Neural progenitor cell (in vitro differentiated cells): Measurements from ENCODE around the gene ESR2. TPM values are rescaled to one million over a fixed set of nuclear protein-coding genes. Genes with fewer than 3 reads are reported as not detected.

ENCODE experiments used
- DNase-seq: peaks from one replicate; pipeline ENCODE4 v3.0.0-alpha.2; 2016; ENCODE audit warnings: low spot score
- H2AFZ ChIP-seq: fragments of 200-600 bp; sonication (generic); replicated peaks from 2 replicates; pipeline ENCODE4 v1.6.1; 2016; ENCODE audit warnings: antibody characterized with exemption
- H3F3A ChIP-seq: fragments of 200-600 bp; sonication (generic); 2 replicates; pipeline ENCODE4 v1.6.1; 2016; ENCODE audit warnings: antibody characterized with exemption, low read depth
- H3K27ac ChIP-seq: fragments of 200-600 bp; sonication (generic); 2 replicates; pipeline ENCODE4 v1.5.1; 2016; ENCODE audit warnings: mild to moderate bottlenecking
- H3K27me3 ChIP-seq: fragments of 200-600 bp; sonication (generic); 2 replicates; pipeline ENCODE4 v1.6.1; 2016; ENCODE audit warnings: mild to moderate bottlenecking, moderate library complexity
- H3K36me3 ChIP-seq: fragments of 200-600 bp; sonication (generic); 2 replicates; pipeline ENCODE4 v1.5.1; 2016
- H3K4me1 ChIP-seq: fragments of 200-600 bp; sonication (generic); 2 replicates; pipeline ENCODE4 v1.6.1; 2016; ENCODE audit warnings: mixed run types
- H3K4me2 ChIP-seq: fragments of 200-600 bp; sonication (generic); 2 replicates; pipeline ENCODE4 v1.6.1; 2016
- H3K4me3 ChIP-seq: fragments of 200-600 bp; sonication (generic); 2 replicates; pipeline ENCODE4 v1.5.1; 2016
- H3K79me2 ChIP-seq: fragments of 200-600 bp; sonication (generic); 2 replicates; pipeline ENCODE4 v1.6.1; 2016; ENCODE audit warnings: low read depth
- H3K9ac ChIP-seq: fragments of 200-600 bp; sonication (generic); 2 replicates; pipeline ENCODE4 v1.6.1; 2016
- H3K9me3 ChIP-seq: fragments of 200-600 bp; sonication (generic); 2 replicates; pipeline ENCODE4 v1.5.1; 2016; ENCODE audit warnings: low read depth
- H4K20me1 ChIP-seq: fragments of 200-600 bp; sonication (generic); 2 replicates; pipeline ENCODE4 v1.6.1; 2016; ENCODE audit warnings: low read depth
- H3K27ac Mint-ChIP-seq: 3 replicates; pipeline ENCODE4 v1.8.0; 2021; ENCODE audit warnings: mixed read lengths
- H3K27me3 Mint-ChIP-seq: 2 replicates; pipeline ENCODE4 v1.8.0; 2022; ENCODE audit warnings: low read depth, mild to moderate bottlenecking, inconsistent platforms, moderate library complexity, mixed read lengths; ENCODE audit not compliant: insufficient read depth
- H3K36me3 Mint-ChIP-seq: 3 replicates; pipeline ENCODE4 v1.8.0; 2021; ENCODE audit warnings: mixed read lengths
- H3K4me1 Mint-ChIP-seq: 3 replicates; pipeline ENCODE4 v1.8.0; 2021; ENCODE audit warnings: mixed read lengths
- H3K4me3 Mint-ChIP-seq: 3 replicates; pipeline ENCODE4 v1.8.0; 2021; ENCODE audit warnings: mild to moderate bottlenecking, moderate library complexity, mixed read lengths
- H3K9me3 Mint-ChIP-seq: 3 replicates; pipeline ENCODE4 v1.8.0; 2020; ENCODE audit warnings: mixed read lengths
- CTCF ChIP-seq: fragments of 200-600 bp; sonication (generic); IDR thresholded peaks from 2 replicates; pipeline ENCODE4 v1.5.1; 2017; ENCODE audit warnings: antibody characterized with exemption, mild to moderate bottlenecking
- EZH2 ChIP-seq: fragments of 200-600 bp; sonication (generic); IDR thresholded peaks from 2 replicates; pipeline ENCODE4 v1.6.1; 2017; ENCODE audit warnings: antibody characterized with exemption, mild to moderate bottlenecking, moderate library complexity
- EZH2phosphoT487 ChIP-seq: fragments of 200-600 bp; sonication (generic); IDR thresholded peaks from 2 replicates; pipeline ENCODE4 v1.6.1; 2017; ENCODE audit warnings: antibody characterized with exemption
- total RNA-seq: library from RNA; depleted of rRNA; stranded (reverse); fragments of >200 nt; gene quantifications from 2 replicates; pipeline ENCODE4 v1.2.3, GENCODE V29; 2015; ENCODE audit warnings: low replicate concordance

Gene ESR2
- total RNA-seq, 1 donor from 2014 or later: 0.21 TPM

DNA sequence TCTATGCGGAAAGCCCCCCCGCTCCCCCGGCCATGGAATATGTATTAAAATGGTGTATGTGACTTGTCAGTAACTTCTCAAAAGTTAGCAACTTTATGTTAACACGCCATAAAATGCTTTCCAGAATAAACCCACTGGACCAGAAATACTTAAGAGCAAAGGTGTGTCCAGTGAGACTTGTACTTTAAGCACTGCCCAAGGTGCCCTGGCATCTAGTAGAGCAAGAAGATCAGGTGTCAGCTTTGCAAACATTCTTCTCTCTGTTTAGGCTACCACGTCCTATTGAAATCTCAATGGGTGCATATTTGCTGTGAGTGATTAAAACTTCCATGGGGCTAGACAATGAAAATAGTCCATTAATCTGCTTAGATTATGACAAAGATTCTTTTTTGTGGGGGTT, 201.2 kb downstream of the ESR2 start:
- Histone ChIP-seq H3K9me3 (no peaks in the 10 kb centered on the region), H4K20me1 (peaks cover 9% of the 10 kb centered on the region), H3K79me2 (no peaks in the 10 kb centered on the region), H3F3A (peaks cover 4% of the 10 kb centered on the region), H2AFZ (no peak overlapping the region), H3K9ac (no peak overlapping the region), H3K4me3 (no peak overlapping the region), H3K27me3 (no peaks in the 10 kb centered on the region), H3K4me2 (no peak overlapping the region), H3K27ac (no peak overlapping the region), H3K4me1 (peaks cover 23% of the 10 kb centered on the region), H3K36me3 (peaks cover 4% of the 10 kb centered on the region)
- H3K4me1 Mint-ChIP-seq: peaks cover 10% of the 10 kb centered on the region
- TF ChIP-seq CTCF (no peak), EZH2 (no peak), EZH2phosphoT487 (no peak)
- H3K36me3 Mint-ChIP-seq: peaks cover 16% of the 10 kb centered on the region
- no peak overlapping the region for H3K4me3 Mint-ChIP-seq
- peaks cover 2% of the 10 kb centered on the region for H3K27me3 Mint-ChIP-seq
- no peaks in the 10 kb centered on the region for H3K9me3 Mint-ChIP-seq
- no peak overlapping the region for H3K27ac Mint-ChIP-seq
- DNase-seq: no peak

DNA sequence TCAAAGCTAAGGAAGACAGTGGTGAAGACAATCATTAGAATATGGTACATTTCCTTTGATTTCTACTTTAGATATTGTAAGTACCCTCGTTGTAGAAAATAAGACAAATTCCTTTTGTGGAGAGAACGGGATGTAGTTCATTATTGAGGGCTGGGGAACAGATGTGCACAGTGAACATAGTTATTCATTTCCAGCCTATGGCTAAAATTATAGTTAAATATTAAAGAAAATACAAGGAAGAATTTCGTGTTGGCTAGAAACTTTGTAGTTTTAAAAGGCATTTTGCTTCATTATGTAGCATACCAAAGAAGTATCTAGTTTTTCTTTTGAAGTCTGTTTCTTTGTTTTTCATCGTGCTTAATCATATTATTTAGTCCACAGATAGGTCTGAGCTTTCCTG, 201.8 kb downstream of the ESR2 start:
- no peak overlapping the region for H3K27ac Mint-ChIP-seq
- Histone ChIP-seq H3K36me3 (peaks cover 4% of the 10 kb centered on the region), H3K9me3 (no peaks in the 10 kb centered on the region), H3K27ac (no peak overlapping the region), H3K9ac (no peak overlapping the region), H3K27me3 (no peaks in the 10 kb centered on the region), H2AFZ (no peak overlapping the region), H3K4me2 (no peak overlapping the region), H3K4me3 (no peak overlapping the region), H3K4me1 (peaks cover 23% of the 10 kb centered on the region), H3F3A (peaks cover 4% of the 10 kb centered on the region), H4K20me1 (peaks cover 9% of the 10 kb centered on the region), H3K79me2 (no peaks in the 10 kb centered on the region)
- H3K9me3 Mint-ChIP-seq: no peaks in the 10 kb centered on the region
- no peak overlapping the region for H3K4me3 Mint-ChIP-seq
- peaks cover 10% of the 10 kb centered on the region for H3K4me1 Mint-ChIP-seq
- TF ChIP-seq EZH2: no peak
- no peak for TF ChIP-seq CTCF
- TF ChIP-seq EZH2phosphoT487: no peak
- H3K27me3 Mint-ChIP-seq: peaks cover under 1% of the 10 kb centered on the region
- peaks cover 14% of the 10 kb centered on the region for H3K36me3 Mint-ChIP-seq
- no peak for DNase-seq

DNA sequence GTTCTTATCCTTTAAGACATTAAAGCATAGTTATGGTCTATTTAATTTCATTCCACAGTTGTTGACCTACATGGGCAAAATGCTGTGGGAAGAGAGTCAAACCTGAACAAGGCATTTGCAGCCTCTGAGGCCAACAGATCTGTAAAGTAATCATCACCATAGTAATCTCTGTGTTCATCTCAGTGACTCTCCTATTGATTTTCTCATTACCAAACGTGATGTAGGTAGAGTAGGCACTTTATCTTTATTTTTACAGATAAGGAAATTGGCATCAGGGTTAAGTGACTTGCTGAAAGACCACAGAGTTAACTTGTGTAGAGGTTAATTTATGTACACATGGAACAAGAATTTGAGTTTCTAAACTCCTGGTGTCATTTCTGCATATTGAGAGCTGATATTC, 203.0 kb downstream of the ESR2 start:
- no peaks in the 10 kb centered on the region for H3K9me3 Mint-ChIP-seq
- Histone ChIP-seq H3K4me3 (no peak overlapping the region), H3K36me3 (peaks cover 4% of the 10 kb centered on the region), H3K27ac (no peak overlapping the region), H3K4me2 (no peak overlapping the region), H3K4me1 (peaks cover 22% of the 10 kb centered on the region), H3K27me3 (no peaks in the 10 kb centered on the region), H3K79me2 (no peaks in the 10 kb centered on the region), H4K20me1 (peaks cover 9% of the 10 kb centered on the region), H2AFZ (no peak overlapping the region), H3K9ac (no peak overlapping the region), H3F3A (peaks cover 4% of the 10 kb centered on the region), H3K9me3 (no peaks in the 10 kb centered on the region)
- no peaks in the 10 kb centered on the region for H3K27me3 Mint-ChIP-seq
- H3K27ac Mint-ChIP-seq: no peak overlapping the region
- TF ChIP-seq EZH2: no peak
- TF ChIP-seq CTCF: no peak
- no peak for TF ChIP-seq EZH2phosphoT487
- no peak overlapping the region for H3K4me3 Mint-ChIP-seq
- DNase-seq: no peak
- H3K36me3 Mint-ChIP-seq: peaks cover 14% of the 10 kb centered on the region
- peaks cover 10% of the 10 kb centered on the region for H3K4me1 Mint-ChIP-seq
